ENCODE measurements around the gene ZNF654. TPM values are rescaled to one million over a fixed set of nuclear protein-coding genes. Genes with fewer than 3 reads are reported as not detected.

The ZNF654 gene
- total RNA-seq, 2 donors from 2014 or later, result 12.5 to 18.1 TPM

- Histone ChIP-seq H3K27ac (no peak overlapping the region), H3K4me3 (no peak overlapping the region), H3K36me3 (no peaks in the 10 kb centered on the region), H3K9me3 (no peaks in the 10 kb centered on the region), H3K4me1 (replicated peaks) (no peaks in the 10 kb centered on the region), H3K27me3 (replicated peaks; ENCODE audit: insufficient read depth) (no peaks in the 10 kb centered on the region)
- WGBS, result 98% methylated on average over 1 of the region's 1 CpG
- intact Hi-C loops (cut with DNase I), result no loop called here
- no peak for TF ChIP-seq POLR2AphosphoS5 (IDR thresholded peaks at IDR 0.05)
- DNase-seq (ENCODE audit: low spot score), result no peak
Measured at GRCh38 chr3:88131695-88132094, 72.6 kb downstream of the ZNF654 start.

GRCh38 chr3:88132894-88133293 lies 73.8 kb downstream of the ZNF654 start:
- Histone ChIP-seq H3K36me3 (no peaks in the 10 kb centered on the region), H3K27ac (no peak overlapping the region), H3K9me3 (no peaks in the 10 kb centered on the region), H3K4me3 (no peak overlapping the region), H3K27me3 (replicated peaks; ENCODE audit: insufficient read depth) (no peaks in the 10 kb centered on the region), H3K4me1 (replicated peaks) (no peaks in the 10 kb centered on the region)
- intact Hi-C loops (cut with DNase I), result no loop called here
- no peak for DNase-seq (ENCODE audit: low spot score)
- 78% methylated on average over 1 of the region's 1 CpG for WGBS
- TF ChIP-seq CTCF (IDR thresholded peaks at IDR 0.05) (no peak), POLR2AphosphoS5 (IDR thresholded peaks at IDR 0.05) (no peak), POLR2A (IDR thresholded peaks at IDR 0.05) (no peak)

- WGBS, result 33% methylated on average over 1 of the region's 1 CpG
- Histone ChIP-seq H3K27me3 (replicated peaks; ENCODE audit: insufficient read depth) (no peaks in the 10 kb centered on the region), H3K4me1 (replicated peaks) (no peaks in the 10 kb centered on the region), H3K36me3 (no peaks in the 10 kb centered on the region), H3K27ac (no peak overlapping the region), H3K4me3 (no peak overlapping the region), H3K9me3 (no peaks in the 10 kb centered on the region)
- TF ChIP-seq CTCF (IDR thresholded peaks at IDR 0.05), result no peak
- no peak for TF ChIP-seq POLR2A (IDR thresholded peaks at IDR 0.05)
- TF ChIP-seq POLR2AphosphoS5 (IDR thresholded peaks at IDR 0.05), result no peak
- intact Hi-C loops (cut with DNase I), result no loop called here
- DNase-seq (ENCODE audit: low spot score), result no peak
Measured at GRCh38 chr3:88133711-88134263, 74.7 kb downstream of the ZNF654 start.

- no peak for DNase-seq (ENCODE audit: low spot score)
- 91% methylated on average over 1 of the region's 1 CpG for WGBS
- intact Hi-C loops (cut with DNase I), result no loop called here
- Histone ChIP-seq H3K4me3 (no peak overlapping the region), H3K4me1 (replicated peaks) (no peaks in the 10 kb centered on the region), H3K27me3 (replicated peaks; ENCODE audit: insufficient read depth) (no peaks in the 10 kb centered on the region), H3K9me3 (no peaks in the 10 kb centered on the region), H3K27ac (no peak overlapping the region), H3K36me3 (no peaks in the 10 kb centered on the region)
- TF ChIP-seq POLR2AphosphoS5 (IDR thresholded peaks at IDR 0.05) (no peak), CTCF (IDR thresholded peaks at IDR 0.05) (no peak), POLR2A (IDR thresholded peaks at IDR 0.05) (no peak)
Measured at GRCh38 chr3:88137836-88138235, 78.8 kb downstream of the ZNF654 start.

GRCh38 chr3:88141458-88142083 lies 82.5 kb downstream of the ZNF654 start:
- no peaks in the 10 kb centered on the region for H3K36me3 ChIP-seq
- WGBS, result 42% methylated on average over 4 of the region's 4 CpGs
- no peak for DNase-seq (ENCODE audit: low spot score)

More at GRCh38 chr3:88141458-88142083, 82.5 kb downstream of the ZNF654 start:
- Histone ChIP-seq H3K4me3 (no peak overlapping the region), H3K9me3 (no peaks in the 10 kb centered on the region), H3K27ac (no peak overlapping the region), H3K27me3 (replicated peaks; ENCODE audit: insufficient read depth) (no peaks in the 10 kb centered on the region), H3K4me1 (replicated peaks) (no peaks in the 10 kb centered on the region)
- TF ChIP-seq POLR2AphosphoS5 (IDR thresholded peaks at IDR 0.05), result no peak
- no peak for TF ChIP-seq POLR2A (IDR thresholded peaks at IDR 0.05)
- TF ChIP-seq CTCF (IDR thresholded peaks at IDR 0.05), result no peak
- intact Hi-C loops (cut with DNase I), result no loop called here

Data from prostate gland (tissue), 2 donors.